Measurements from ENCODE around the gene HIBADH.
"Not testable (repeated sequence)": the region's sequence is repeated elsewhere in the genome, so short reads cannot be mapped to it uniquely, and the experiment has no call there.

The HIBADH gene

DNA sequence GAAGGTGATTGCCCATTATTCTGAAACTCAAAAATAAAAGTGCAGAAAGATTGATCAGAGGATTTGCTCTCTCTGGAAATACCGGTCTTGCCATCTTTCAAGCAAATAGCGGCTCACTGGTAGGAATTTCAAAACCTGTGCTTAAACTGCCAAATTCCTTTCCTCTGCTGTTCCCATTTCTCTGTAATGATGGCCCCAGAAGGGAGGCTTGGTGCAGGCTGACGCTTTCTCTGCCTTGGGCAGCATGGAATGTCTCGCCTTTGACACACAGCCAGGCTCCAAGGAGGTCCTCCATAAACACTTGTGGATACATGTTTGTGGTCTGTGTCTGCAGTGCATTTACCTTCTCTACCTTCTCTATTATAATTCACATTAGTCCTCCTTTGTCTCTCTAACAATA lies 146.8 kb downstream of the HIBADH start:
- ATAC-seq = no peak
- TF ChIP-seq ZNF70 (CRISPR knock-in tag; IDR thresholded peaks at IDR 0.05) = no peak

DNA sequence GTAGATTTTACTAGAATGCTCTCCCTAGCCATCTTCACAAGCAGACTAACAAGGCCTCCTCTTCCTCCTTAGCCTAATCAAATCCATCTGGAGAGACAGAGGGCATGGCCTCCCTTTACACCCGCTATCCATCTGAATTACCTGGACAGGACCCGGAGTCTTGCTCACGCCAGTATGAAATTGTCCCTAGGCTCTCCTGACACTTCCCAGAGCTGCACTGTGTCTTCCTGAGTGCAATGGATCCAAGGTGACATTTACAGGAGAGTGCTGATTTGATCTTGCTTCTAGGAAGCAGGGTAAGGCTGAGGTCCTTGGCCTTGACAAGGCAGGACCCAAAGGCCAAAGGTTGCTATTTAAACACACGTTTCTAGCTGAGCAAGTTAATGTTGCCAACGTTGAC lies 147.8 kb downstream of the HIBADH start:
- TF ChIP-seq SNAI2 (CRISPR knock-in tag; IDR thresholded peaks at IDR 0.05) (no peak), ZNF70 (CRISPR knock-in tag; IDR thresholded peaks at IDR 0.05) (no peak), ZNF8 (CRISPR knock-in tag; IDR thresholded peaks at IDR 0.05) (no peak), PPARA (CRISPR knock-in tag; IDR thresholded peaks at IDR 0.05; ENCODE audit: borderline replicate concordance) (no peak), ZNF565 (CRISPR knock-in tag; conservative IDR thresholded peaks at IDR 0.05; ENCODE audit: low read depth) (no peak), ZC3H10 (CRISPR knock-in tag; IDR thresholded peaks at IDR 0.05) (no peak), ARNTL (CRISPR knock-in tag; IDR thresholded peaks at IDR 0.05; ENCODE audit: borderline replicate concordance, low read depth) (no peak), TCF4 (CRISPR knock-in tag; IDR thresholded peaks at IDR 0.05; ENCODE audit: borderline replicate concordance) (no peak), GLIS3 (CRISPR knock-in tag; IDR thresholded peaks at IDR 0.05) (no peak), CSDC2 (CRISPR knock-in tag; IDR thresholded peaks at IDR 0.05) (no peak)
- TF ChIP-seq, protein P1, sequence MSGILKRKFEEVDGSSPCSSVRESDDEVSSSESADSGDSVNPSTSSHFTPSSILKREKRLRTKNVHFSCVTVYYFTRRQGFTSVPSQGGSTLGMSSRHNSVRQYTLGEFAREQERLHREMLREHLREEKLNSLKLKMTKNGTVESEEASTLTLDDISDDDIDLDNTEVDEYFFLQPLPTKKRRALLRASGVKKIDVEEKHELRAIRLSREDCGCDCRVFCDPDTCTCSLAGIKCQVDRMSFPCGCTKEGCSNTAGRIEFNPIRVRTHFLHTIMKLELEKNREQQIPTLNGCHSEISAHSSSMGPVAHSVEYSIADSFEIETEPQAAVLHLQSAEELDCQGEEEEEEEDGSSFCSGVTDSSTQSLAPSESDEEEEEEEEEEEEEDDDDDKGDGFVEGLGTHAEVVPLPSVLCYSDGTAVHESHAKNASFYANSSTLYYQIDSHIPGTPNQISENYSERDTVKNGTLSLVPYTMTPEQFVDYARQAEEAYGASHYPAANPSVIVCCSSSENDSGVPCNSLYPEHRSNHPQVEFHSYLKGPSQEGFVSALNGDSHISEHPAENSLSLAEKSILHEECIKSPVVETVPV (CRISPR knock-in tag; IDR thresholded peaks at IDR 0.05) = no peak
- TF ChIP-seq, protein P2, sequence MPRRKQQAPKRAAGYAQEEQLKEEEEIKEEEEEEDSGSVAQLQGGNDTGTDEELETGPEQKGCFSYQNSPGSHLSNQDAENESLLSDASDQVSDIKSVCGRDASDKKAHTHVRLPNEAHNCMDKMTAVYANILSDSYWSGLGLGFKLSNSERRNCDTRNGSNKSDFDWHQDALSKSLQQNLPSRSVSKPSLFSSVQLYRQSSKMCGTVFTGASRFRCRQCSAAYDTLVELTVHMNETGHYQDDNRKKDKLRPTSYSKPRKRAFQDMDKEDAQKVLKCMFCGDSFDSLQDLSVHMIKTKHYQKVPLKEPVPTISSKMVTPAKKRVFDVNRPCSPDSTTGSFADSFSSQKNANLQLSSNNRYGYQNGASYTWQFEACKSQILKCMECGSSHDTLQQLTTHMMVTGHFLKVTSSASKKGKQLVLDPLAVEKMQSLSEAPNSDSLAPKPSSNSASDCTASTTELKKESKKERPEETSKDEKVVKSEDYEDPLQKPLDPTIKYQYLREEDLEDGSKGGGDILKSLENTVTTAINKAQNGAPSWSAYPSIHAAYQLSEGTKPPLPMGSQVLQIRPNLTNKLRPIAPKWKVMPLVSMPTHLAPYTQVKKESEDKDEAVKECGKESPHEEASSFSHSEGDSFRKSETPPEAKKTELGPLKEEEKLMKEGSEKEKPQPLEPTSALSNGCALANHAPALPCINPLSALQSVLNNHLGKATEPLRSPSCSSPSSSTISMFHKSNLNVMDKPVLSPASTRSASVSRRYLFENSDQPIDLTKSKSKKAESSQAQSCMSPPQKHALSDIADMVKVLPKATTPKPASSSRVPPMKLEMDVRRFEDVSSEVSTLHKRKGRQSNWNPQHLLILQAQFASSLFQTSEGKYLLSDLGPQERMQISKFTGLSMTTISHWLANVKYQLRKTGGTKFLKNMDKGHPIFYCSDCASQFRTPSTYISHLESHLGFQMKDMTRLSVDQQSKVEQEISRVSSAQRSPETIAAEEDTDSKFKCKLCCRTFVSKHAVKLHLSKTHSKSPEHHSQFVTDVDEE (CRISPR knock-in tag; IDR thresholded peaks at IDR 0.05) = no peak
- TF ChIP-seq, protein P3, sequence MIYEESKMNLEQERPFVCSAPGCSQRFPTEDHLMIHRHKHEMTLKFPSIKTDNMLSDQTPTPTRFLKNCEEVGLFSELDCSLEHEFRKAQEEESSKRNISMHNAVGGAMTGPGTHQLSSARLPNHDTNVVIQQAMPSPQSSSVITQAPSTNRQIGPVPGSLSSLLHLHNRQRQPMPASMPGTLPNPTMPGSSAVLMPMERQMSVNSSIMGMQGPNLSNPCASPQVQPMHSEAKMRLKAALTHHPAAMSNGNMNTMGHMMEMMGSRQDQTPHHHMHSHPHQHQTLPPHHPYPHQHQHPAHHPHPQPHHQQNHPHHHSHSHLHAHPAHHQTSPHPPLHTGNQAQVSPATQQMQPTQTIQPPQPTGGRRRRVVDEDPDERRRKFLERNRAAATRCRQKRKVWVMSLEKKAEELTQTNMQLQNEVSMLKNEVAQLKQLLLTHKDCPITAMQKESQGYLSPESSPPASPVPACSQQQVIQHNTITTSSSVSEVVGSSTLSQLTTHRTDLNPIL (CRISPR knock-in tag; IDR thresholded peaks at IDR 0.05; ENCODE audit: low read depth) = no peak
- TF ChIP-seq, protein P4, sequence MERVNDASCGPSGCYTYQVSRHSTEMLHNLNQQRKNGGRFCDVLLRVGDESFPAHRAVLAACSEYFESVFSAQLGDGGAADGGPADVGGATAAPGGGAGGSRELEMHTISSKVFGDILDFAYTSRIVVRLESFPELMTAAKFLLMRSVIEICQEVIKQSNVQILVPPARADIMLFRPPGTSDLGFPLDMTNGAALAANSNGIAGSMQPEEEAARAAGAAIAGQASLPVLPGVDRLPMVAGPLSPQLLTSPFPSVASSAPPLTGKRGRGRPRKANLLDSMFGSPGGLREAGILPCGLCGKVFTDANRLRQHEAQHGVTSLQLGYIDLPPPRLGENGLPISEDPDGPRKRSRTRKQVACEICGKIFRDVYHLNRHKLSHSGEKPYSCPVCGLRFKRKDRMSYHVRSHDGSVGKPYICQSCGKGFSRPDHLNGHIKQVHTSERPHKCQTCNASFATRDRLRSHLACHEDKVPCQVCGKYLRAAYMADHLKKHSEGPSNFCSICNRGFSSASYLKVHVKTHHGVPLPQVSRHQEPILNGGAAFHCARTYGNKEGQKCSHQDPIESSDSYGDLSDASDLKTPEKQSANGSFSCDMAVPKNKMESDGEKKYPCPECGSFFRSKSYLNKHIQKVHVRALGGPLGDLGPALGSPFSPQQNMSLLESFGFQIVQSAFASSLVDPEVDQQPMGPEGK (CRISPR knock-in tag; IDR thresholded peaks at IDR 0.05; ENCODE audit: borderline replicate concordance) = no peak
- ATAC-seq = no peak

DNA sequence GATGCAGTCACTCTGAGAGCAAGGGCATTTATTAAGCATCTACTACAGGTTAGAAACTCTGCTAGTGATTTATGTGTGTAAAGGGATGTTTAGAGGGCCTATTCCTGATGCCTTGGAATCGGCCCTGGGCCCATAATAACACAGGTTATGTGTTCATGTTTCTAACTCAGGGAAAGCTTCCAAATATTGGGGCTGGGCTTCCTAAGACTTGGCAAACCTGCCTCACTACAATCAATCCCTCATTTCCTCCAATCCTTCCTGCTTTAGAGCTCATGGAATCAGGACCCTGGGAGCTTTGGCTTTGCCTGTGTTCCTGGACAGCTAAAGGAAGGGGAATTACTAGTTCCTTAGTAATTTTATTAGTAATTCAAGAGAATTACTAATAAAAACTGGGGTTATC lies 148.8 kb downstream of the HIBADH start:
- TF ChIP-seq, protein P4 (CRISPR knock-in tag; IDR thresholded peaks at IDR 0.05; ENCODE audit: borderline replicate concordance) = no peak
- no peak for ATAC-seq

DNA sequence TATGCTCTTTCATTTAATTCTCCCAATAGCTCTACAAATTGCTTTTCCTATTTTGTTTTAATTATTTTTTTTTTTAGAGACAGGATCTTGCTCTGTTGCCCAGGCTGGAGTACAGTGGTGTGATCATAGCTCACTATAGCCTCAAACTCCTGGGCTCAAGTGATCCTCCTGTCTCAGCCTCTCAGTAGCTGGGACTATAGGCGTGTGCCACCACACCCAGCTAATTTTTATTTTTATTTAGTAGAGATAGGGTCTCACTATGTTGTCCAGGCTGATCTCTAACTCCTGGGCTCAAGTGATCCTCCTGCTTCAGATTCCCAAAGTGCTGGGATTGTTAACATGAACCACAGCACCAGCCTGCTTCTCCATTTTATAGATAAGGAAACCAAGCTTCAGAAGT lies 151.3 kb downstream of the HIBADH start:
- ATAC-seq = not testable (repeated sequence)

DNA sequence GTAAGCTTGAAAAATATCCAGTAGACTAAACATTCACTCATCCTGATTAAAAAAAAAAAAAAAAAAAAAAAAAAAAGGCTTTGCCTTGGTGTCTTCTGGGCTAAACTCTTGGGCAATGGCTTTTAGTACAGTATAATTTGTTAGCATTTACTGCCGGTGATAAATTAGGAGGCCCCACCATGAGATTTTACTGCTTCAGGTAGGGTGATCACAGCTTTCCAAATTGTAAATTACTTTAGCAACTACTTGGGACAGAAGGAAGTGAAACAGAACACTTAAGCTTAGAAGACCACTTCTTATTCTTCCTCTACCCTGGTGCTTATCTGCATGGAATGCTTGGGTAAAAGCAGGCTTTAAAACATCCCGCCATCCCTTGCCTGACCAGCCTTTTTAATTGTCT lies 152.1 kb downstream of the HIBADH start:
- ATAC-seq = no peak
- no peak for TF ChIP-seq ZNF565 (CRISPR knock-in tag; conservative IDR thresholded peaks at IDR 0.05; ENCODE audit: low read depth)
- TF ChIP-seq ZFP3 (CRISPR knock-in tag; IDR thresholded peaks at IDR 0.05) = no peak
- TF ChIP-seq ZC3H10 (CRISPR knock-in tag; IDR thresholded peaks at IDR 0.05) = no peak
- no peak for TF ChIP-seq CSDC2 (CRISPR knock-in tag; IDR thresholded peaks at IDR 0.05)
- TF ChIP-seq PPARA (CRISPR knock-in tag; IDR thresholded peaks at IDR 0.05; ENCODE audit: borderline replicate concordance) = no peak

DNA sequence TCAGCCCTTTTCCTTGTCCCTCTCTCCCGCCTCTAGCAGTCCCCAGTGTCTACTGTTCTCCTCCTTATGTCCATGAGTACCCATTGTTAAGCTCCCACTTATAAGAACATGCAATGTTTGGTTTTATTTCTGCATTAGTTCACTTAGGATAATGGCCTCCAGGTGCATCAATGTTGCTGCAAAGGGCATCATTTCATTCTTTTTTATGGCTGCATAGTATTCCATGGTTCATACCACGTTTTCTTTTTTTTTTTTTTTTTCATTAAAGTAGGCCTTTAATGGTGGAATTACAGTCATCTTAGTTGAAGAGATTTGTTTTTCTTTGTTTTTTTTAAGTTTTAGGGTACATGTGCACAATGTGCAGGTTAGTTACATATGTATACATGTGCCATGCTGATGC lies 160.8 kb downstream of the HIBADH start:
- ATAC-seq = not testable (repeated sequence)

Data from SK-N-SH treated with all-trans-retinoic acid at 6 μM for 48 hours (cell line).